Vagina (tissue), 2 donors: ENCODE results near the gene HS6ST3. TPM values are rescaled to one million over a fixed set of nuclear protein-coding genes. Genes with fewer than 3 reads are reported as not detected.

Experiments used
- DNase-seq, 2 donors: peaks; one replicate each; pipeline ENCODE4 v3.0.0-alpha.2; 2017; ENCODE audit errors: extremely low spot score in 2 of 2
- H3K27ac ChIP-seq: fragments of 200-600 bp; sonication (generic); one replicate; pipeline ENCODE4 v1.5.1; 2019
- H3K27me3 ChIP-seq: fragments of 200-600 bp; sonication (generic); one replicate; pipeline ENCODE4 v1.5.1; 2019
- H3K36me3 ChIP-seq, 2 donors: fragments of 200-600 bp; sonication (generic); one replicate each; pipeline ENCODE4 v1.5.1; 2017 to 2019
- H3K4me1 ChIP-seq: fragments of 200-600 bp; sonication (generic); one replicate; pipeline ENCODE4 v1.5.1; 2019
- H3K4me3 ChIP-seq, 2 donors: fragments of 200-600 bp; sonication (generic); 1 replicate in 1 of 2; 2 replicates in 1 of 2; pipeline ENCODE4 v1.5.1; 2016 to 2019
- H3K9me3 ChIP-seq: fragments of 200-600 bp; sonication (generic); one replicate; pipeline ENCODE4 v1.5.1; 2019
- POLR2A ChIP-seq, 2 donors: fragments of 450-650 bp; IDR thresholded peaks; one replicate each; pipeline ENCODE4 v1.6.1; 2017; ENCODE audit warnings: antibody characterized with exemption in 2 of 2, mild to moderate bottlenecking in 2 of 2, moderate library complexity in 2 of 2
- POLR2AphosphoS5 ChIP-seq, 2 donors: sonication (generic); formaldehyde crosslinking; IDR thresholded peaks; one replicate each; pipeline ENCODE4 v1.9.0; 2017; ENCODE audit warnings: antibody characterized with exemption in 2 of 2, mild to moderate bottlenecking in 2 of 2, low read depth in 1 of 2; ENCODE audit not compliant: insufficient read depth in 1 of 2
- intact Hi-C: fragments of 100-400 bp; cut with DNase I; formaldehyde crosslinking; loops from one replicate; pipeline ENCODE4 v1.15.1; 2023
- total RNA-seq: library from RNA; depleted of rRNA; stranded (reverse); fragments of >200 nt; gene quantifications from one replicate; pipeline ENCODE4 v1.2.3, GENCODE V29; 2016
- TF ChIP-seq, protein P1 (sequence below), 3 experiments: fragments of 450-650 bp in 2 of 3; fragments of 200-600 bp in 1 of 3; sonication (generic) in 1 of 3; IDR thresholded peaks; one replicate each; pipeline ENCODE4 v1.5.1; 2017 to 2019; ENCODE audit warnings: antibody characterized with exemption in 3 of 3, mild to moderate bottlenecking in 2 of 3, moderate library complexity in 2 of 3

Gene HS6ST3
- total RNA-seq, 1 donor from 2014 or later: 0.49 TPM

- TF ChIP-seq, protein P1, sequence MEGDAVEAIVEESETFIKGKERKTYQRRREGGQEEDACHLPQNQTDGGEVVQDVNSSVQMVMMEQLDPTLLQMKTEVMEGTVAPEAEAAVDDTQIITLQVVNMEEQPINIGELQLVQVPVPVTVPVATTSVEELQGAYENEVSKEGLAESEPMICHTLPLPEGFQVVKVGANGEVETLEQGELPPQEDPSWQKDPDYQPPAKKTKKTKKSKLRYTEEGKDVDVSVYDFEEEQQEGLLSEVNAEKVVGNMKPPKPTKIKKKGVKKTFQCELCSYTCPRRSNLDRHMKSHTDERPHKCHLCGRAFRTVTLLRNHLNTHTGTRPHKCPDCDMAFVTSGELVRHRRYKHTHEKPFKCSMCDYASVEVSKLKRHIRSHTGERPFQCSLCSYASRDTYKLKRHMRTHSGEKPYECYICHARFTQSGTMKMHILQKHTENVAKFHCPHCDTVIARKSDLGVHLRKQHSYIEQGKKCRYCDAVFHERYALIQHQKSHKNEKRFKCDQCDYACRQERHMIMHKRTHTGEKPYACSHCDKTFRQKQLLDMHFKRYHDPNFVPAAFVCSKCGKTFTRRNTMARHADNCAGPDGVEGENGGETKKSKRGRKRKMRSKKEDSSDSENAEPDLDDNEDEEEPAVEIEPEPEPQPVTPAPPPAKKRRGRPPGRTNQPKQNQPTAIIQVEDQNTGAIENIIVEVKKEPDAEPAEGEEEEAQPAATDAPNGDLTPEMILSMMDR (IDR thresholded peaks at IDR 0.05): no peak
- TF ChIP-seq POLR2AphosphoS5 (IDR thresholded peaks at IDR 0.05; ENCODE audit: insufficient read depth in 1 of 2, low read depth in 1 of 2) (no peak), POLR2A (IDR thresholded peaks at IDR 0.05) (no peak)
- no peak for DNase-seq
- no peak overlapping the region for H3K27ac ChIP-seq
- H3K36me3 ChIP-seq: no peaks in the 10 kb centered on the region
- no peaks in the 10 kb centered on the region for H3K4me1 ChIP-seq
- intact Hi-C loops: no loop called here
- H3K27me3 ChIP-seq: no peaks in the 10 kb centered on the region
- no peaks in the 10 kb centered on the region for H3K9me3 ChIP-seq
- H3K4me3 ChIP-seq: no peak overlapping the region
These were observed 183.3 kb downstream of the HS6ST3 start for GRCh38 chr13:96273196-96273595.

- Histone ChIP-seq H3K4me3 (no peak overlapping the region), H3K27ac (no peak overlapping the region), H3K36me3 (no peaks in the 10 kb centered on the region), H3K4me1 (no peaks in the 10 kb centered on the region), H3K27me3 (no peaks in the 10 kb centered on the region), H3K9me3 (no peaks in the 10 kb centered on the region)
- intact Hi-C loops: no loop called here
- TF ChIP-seq POLR2A (IDR thresholded peaks at IDR 0.05): no peak
- TF ChIP-seq, protein P1 (IDR thresholded peaks at IDR 0.05): no peak
- TF ChIP-seq POLR2AphosphoS5 (IDR thresholded peaks at IDR 0.05; ENCODE audit: insufficient read depth in 1 of 2, low read depth in 1 of 2): no peak
- DNase-seq: no peak
These were observed 184.1 kb downstream of the HS6ST3 start for GRCh38 chr13:96274046-96274445.

GRCh38 chr13:96279904-96280303, 190.0 kb downstream of the HS6ST3 start:
- Histone ChIP-seq H3K4me1 (no peaks in the 10 kb centered on the region), H3K9me3 (no peaks in the 10 kb centered on the region), H3K36me3 (no peaks in the 10 kb centered on the region), H3K4me3 (no peak overlapping the region), H3K27ac (no peak overlapping the region), H3K27me3 (no peaks in the 10 kb centered on the region)
- intact Hi-C loops: no loop called here
- no peak for DNase-seq
- TF ChIP-seq POLR2AphosphoS5 (IDR thresholded peaks at IDR 0.05; ENCODE audit: insufficient read depth in 1 of 2, low read depth in 1 of 2) (no peak), POLR2A (IDR thresholded peaks at IDR 0.05) (no peak)
- TF ChIP-seq, protein P1 (IDR thresholded peaks at IDR 0.05): no peak

DNA sequence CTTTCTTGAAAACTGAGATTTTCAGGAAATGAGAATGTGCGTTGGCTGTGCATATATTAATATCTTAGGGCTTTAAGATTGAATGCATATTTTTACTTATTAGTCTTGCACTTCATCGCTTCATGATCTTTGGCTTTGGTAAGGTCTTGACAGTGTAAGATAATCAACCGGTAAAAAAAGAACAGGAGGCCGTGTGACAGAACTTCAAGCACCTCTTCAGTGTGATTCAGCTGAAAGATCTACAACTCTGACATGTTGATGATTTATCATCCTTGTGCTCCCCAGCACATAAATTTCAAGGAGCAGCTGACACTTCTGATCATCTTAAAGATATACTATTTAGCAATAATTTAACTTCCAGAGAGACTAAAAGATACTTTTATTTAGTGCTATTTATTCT, 195.1 kb downstream of the HS6ST3 start:
- Histone ChIP-seq H3K9me3 (no peaks in the 10 kb centered on the region), H3K4me1 (no peaks in the 10 kb centered on the region), H3K27me3 (no peaks in the 10 kb centered on the region), H3K4me3 (no peak overlapping the region), H3K36me3 (no peaks in the 10 kb centered on the region), H3K27ac (no peak overlapping the region)
- intact Hi-C loops: no loop called here
- TF ChIP-seq, protein P1 (IDR thresholded peaks at IDR 0.05): no peak
- no peak for TF ChIP-seq POLR2AphosphoS5 (IDR thresholded peaks at IDR 0.05; ENCODE audit: insufficient read depth in 1 of 2, low read depth in 1 of 2)
- DNase-seq: no peak

DNA sequence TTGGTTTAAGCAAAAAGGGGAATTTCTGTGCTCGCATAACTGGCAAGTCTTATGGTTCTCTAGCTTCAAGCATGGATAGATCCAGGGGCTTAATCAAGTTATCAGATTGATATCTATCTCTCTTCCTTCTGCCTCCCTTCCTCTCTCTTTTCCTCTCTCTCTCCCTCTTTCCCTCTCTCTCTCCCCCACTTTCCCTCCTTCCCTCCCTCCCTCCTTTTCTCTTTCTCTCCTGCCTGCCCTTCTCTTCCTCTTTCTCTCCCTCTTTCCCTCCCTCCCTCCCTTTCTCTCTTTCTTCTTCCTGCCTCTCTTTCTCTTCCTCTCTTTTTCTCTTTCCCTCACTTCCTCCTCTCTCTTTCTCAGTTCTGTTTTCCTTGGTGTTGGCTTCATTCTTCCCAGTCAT, 195.8 kb downstream of the HS6ST3 start:
- no peak for TF ChIP-seq POLR2A (IDR thresholded peaks at IDR 0.05)
- no peak for TF ChIP-seq POLR2AphosphoS5 (IDR thresholded peaks at IDR 0.05; ENCODE audit: insufficient read depth in 1 of 2, low read depth in 1 of 2)
- TF ChIP-seq, protein P1 (IDR thresholded peaks at IDR 0.05): no peak
- no peaks in the 10 kb centered on the region for H3K9me3 ChIP-seq

More for the DNA sequence above, 195.8 kb downstream of the HS6ST3 start:
- no peak for DNase-seq
- intact Hi-C loops: no loop called here
- Histone ChIP-seq H3K27ac (no peak overlapping the region), H3K4me1 (no peaks in the 10 kb centered on the region), H3K27me3 (no peaks in the 10 kb centered on the region), H3K4me3 (no peak overlapping the region), H3K36me3 (no peaks in the 10 kb centered on the region)
